HT1080 (cell line): Measurements from ENCODE around the gene CCL3. TPM values are rescaled to one million over a fixed set of nuclear protein-coding genes. Genes with fewer than 3 reads are reported as not detected.
"Not testable (repeated sequence)": the region's sequence is repeated elsewhere in the genome, so short reads cannot be mapped to it uniquely, and the experiment has no call there.

Experiments used
- DNase-seq: peaks from one replicate; pipeline ENCODE4 v3.0.0-alpha.2; 2015; ENCODE audit warnings: low read depth
- total RNA-seq: library from RNA; depleted of rRNA; stranded (reverse); fragments of >200 nt; shearing (Covaris generic); gene quantifications from 2 replicates; pipeline ENCODE4 v1.2.3, GENCODE V29; 2014

Gene CCL3
- total RNA-seq, 1 experiment from 2014 or later: not detected

DNA sequence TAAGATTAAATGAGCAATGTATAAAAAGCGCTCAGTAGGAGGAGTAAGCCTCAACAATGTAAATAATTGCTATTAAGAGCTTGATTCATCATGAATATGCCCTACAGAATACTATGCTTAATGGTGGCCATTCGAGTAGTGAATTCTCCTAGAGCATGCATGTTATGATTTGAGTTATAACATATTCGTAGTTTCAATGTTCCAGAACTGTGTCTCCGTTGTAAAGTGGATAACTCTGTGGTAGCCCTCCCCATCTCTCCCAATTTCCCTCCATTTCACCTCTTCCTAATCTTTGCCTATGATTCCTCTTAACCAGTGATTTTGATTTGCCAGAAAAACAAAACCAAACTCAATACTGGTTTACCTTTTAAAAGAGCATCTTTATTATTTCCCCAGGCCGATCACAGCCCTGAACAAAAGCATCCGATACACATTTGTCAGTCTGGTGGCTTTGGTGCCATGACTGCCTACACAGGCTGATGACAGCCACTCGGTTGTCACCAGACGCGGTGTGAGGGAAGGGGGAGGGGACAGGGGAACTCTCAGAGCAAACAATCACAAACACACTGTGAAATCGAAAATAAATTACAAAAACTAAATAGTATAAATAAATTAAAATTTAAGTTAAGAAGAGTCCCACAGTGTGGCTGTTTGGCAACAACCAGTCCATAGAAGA lies 1.9 kb downstream of the CCL3 start:
- DNase-seq: not testable (repeated sequence)

DNA sequence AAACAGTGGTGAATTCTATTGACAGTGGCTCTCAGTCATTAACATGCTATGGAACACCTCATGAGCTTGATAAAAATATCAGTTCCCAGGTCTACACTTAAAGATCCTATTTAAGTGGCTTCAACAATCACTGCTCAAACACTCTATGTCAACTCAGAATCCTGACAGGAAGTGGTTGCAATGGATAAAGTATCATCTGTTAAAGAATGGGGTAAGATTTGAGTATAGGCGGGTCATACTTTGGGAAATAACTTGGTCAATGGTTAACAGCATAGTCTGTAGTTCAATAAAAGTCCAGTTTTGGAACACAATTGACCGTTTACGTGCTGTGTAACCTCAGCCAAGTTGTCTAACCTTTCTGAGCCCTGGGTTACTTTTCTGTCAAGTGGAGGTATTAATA lies 2.5 kb downstream of the CCL3 start:
- DNase-seq: not testable (repeated sequence)

DNA sequence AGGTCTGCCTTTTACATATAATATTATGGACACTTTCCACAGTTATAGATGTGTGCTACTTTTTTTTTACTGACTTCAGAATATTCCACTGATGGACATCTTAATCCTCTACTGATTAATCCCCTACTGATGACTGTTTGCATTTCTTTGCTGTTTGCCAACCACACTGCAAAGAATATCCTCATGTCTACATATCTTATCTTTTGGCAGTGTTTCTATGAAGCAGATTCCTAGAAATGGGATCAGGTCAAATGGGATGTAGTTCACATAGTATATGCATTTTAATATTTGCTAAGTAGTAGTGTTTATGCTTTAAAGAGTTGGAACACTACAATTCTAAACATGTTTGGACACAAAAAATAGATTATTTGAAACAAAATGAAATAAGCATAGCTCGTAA lies 3.2 kb downstream of the CCL3 start:
- DNase-seq: no peak

DNA sequence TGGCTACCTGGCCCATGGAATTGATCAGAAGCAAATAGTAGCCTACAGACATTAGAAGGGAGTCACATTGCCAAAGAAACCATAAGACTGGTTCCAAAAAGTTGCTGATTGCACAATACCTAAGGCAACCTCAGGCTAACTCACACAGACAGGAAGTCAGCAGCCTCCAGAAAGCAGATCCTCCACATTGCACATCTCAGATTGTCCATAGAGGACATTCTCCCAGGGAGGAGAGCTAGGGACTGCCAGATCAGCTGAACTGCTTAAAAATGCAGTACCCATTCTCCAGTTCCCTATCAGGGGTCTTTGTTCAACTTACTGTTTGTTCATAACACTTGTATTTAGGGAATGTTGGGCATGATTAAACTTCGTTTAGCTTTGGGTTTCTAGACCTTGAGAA lies 4.2 kb downstream of the CCL3 start:
- peak; percentile 29 for DNase-seq

DNA sequence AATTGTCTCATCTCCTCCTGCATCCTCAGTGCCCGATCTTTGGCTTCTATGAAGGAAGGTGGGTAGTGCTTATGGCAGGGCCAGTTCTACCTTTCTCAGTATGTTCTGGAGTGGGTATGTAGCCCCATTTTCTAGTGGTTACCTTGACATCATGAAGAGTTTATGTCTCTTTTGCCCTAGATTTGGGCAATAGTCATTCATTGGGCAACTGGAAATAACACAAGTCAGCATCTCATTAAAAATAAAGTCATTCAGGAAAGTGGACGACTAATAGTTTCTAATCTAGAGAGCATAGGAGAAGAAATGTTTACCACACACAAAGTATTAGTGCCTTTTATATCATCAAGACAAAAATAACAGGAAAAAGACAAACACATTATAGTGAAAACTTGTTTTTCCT lies 6.3 kb downstream of the CCL3 start:
- not testable (repeated sequence) for DNase-seq

DNA sequence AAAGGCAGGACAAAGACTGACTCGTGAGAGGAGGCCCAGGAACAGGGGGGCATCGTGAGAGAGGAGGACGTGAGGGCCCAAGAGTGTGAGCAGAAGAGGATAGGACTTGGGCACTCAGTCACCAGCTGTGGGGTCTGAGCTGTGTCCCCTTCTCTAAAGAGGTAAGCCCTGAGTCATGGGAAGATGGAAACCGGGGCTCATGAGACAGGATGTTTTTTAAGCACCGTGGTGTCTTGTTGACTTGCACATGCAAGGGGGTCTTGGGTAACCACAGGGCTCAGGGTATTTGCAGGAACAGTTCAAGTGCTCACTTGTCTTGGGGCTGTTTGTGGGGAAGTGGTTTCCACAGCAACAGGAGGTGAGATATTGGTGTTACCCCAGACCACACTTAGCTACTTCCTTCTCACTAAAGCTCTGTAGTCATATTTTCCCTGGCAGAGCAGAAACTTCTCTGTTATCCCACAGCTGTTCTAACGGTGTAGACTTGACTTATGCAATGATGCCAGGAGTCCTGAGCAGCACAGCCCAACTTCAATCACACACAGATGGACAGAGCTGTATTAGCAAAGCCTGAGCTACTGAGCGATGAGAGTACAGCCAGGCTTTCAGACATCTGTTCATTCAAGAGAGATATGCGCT lies 7.3 kb downstream of the CCL3 start:
- DNase-seq: not testable (repeated sequence)

DNA sequence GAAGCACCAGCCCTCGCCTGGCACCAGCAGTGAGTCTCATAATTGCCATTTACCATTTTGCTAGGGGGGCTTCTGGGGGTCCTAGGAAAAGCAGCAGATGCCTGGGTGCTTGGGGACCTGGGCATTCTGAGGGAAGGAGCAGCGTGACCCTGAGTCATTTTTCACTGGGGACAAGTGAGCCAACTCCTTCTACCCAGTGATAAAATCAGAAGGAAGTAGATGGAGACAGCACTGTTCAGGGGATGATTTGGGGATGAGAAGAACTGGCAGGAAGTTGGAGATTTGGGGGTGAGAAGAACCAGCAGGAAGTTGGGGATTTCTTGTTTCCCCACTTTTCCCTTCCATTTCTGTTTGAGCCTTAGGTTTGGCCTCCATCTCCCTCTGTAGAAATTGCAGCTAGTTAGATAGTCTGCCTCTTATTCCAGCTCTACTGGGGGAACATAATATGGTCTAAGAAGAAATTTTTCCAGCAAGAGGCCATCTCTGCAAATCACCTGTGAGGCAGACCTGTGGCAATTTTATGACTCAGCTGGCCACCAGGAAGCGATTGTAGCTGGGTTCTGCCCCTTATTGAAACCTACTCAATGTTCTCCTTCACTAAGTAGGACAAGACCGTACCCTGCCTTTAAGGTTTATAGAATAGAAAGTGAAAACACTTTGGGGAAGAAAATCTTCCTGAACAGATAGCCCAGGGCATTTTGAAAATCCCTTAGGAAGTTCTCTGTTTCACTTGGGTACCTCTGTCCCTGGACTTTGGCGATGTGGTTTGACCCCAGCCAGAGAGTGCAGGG lies 8.1 kb downstream of the CCL3 start:
- DNase-seq: not testable (repeated sequence)

DNA sequence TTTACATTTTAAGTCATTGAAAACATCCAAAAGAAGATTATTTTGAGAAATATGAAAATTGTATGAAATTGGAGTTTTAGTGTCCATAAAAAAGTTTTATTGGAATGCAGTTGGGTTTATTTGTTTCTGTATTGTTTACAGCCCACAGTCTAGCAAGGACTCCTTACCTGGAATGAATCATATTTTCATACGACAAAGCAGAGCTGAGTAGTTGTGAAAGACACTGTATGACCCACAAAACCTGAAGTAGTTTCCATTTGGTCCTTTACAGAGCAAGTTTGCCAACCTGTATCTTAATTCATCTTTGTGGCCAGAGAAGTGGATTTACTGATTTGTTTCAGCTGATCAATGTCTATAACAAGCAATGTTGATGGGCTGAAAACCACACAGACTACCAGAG lies 15.6 kb downstream of the CCL3 start:
- no peak for DNase-seq

DNA sequence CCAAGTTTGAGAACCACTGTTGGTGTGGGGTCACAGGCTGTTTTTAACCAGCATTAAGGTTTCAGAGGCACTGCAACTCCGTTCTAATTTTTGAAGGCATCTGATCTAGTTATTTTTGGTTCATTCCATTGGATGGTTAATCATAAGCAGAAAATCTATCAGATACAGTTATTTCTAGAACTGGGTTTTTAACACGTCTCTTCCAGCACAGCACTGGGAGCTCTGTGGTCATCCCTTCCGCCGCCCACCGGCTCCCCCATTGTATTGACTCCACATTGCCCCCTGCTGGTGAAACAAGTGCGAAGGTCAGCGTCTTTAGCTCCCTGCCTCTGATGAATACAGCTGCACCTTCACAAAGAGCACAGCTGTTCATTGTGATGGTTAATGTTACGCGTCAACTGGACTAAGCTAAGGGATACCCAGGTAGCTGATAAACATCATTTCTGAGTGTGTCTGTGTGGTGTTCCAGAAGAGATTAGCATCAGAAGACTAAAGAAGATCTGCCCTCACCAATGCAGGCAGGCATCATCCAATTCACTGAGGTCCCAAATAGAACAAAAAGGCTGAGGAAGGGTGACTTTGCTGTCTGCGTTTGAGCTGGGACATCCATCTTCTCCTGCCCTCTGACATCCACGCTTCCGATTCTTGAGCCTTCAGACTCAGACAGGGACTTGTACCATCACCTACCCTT lies 17.4 kb downstream of the CCL3 start:
- peak; percentile 31 for DNase-seq

DNA sequence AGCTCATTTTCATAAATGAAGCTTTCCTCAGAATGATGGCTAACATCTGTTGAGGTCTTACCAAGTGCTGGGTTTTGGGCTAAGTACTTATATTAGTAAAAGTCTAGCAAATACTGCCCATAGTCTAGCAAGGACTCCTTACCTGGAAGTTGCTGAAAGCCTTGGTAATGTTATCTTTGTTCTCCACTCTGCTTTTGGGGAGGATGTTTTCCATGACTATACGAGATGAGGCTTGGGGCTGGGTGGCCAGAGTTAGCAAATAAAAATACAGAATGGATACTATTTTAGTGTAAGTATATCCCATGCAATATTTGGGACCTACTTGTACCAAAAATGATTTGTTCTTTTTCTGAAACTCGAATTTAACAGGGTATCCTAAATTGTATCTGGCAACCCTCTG lies 18.2 kb downstream of the CCL3 start:
- DNase-seq: no peak

DNA sequence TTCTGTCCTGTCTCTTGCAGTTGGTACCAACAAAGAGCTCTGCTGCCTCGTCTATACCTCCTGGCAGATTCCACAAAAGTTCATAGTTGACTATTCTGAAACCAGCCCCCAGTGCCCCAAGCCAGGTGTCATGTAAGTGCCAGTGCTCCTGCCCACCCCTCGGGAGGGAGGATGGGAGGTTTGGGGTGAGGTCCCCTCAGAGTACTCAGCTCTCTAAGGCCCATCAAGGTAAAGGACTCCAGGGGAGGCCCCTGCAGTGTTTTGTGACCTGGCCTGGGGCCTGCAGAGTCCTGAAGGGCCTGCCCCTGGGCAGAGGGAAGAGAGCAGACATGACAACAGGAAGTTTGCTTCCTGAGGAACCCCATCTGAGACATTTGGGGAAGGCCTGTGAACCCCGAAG lies 19.5 kb downstream of the CCL3 start:
- no peak for DNase-seq

DNA sequence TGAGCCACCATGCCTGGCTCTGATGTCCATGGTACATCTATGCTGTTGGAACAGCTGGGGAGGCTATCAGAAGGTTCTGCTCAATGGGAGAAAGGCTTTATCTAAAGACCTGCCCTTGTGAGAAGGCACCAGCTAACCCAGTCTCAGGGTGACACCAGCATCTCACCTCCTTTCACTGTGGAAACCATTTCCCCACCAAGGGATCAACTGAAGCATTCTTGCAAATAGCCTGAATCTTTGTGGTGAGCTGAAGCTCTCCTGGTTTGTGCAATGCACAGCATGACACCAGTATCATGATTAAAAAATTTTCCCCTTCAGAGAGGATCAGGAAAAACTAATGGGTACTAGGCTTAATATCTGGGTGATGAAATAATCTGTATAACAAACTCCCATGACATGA lies 20.8 kb downstream of the CCL3 start:
- DNase-seq: no peak

DNA sequence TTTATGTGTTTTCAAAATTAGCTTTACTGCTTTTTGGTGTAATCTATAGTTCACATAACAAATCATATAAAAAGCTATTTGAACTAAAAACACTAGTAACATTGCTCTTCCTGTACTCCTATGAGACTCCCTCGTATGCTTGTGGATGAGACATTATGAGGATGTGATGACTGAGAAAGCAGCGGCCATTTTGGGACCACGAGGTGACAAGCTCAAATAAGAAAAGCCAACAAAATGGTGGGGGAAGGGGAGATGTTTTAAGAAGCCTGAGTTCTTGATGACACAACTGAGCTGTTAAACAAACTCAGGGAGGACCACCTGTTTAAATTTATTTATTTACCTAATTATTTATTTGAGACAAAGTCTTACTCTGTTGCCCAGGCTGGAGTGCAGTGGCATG lies 21.4 kb downstream of the CCL3 start:
- DNase-seq: peak; percentile 22

DNA sequence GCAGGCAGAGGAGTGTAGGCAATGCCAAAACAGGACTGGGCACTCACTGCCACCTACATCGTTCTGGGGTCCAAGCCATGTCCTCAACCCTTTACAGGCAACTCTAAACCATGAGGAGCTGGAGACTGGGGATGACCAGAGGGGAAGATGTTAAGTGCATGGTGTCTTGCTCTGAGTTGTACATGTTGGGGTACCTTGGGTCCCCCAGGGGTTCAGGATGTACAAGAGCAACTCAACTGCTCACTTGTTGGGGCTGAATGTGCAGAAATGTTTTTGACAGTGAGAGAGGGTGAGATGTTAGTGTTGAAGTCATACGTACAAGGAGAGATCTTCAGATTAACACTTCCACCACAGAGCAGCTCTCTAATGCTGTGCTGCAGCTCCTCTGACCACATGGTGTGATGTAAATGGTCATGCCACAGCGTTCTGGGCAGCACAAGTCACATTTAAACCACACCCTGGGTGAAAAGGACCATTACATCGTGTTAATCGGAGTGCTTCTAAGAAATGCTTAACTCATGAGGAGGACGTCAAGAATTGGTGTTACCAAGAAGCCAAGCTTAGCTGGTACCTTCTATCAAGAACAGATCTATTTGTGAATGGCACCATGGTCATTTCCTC lies 23.5 kb downstream of the CCL3 start:
- no peak for DNase-seq

DNA sequence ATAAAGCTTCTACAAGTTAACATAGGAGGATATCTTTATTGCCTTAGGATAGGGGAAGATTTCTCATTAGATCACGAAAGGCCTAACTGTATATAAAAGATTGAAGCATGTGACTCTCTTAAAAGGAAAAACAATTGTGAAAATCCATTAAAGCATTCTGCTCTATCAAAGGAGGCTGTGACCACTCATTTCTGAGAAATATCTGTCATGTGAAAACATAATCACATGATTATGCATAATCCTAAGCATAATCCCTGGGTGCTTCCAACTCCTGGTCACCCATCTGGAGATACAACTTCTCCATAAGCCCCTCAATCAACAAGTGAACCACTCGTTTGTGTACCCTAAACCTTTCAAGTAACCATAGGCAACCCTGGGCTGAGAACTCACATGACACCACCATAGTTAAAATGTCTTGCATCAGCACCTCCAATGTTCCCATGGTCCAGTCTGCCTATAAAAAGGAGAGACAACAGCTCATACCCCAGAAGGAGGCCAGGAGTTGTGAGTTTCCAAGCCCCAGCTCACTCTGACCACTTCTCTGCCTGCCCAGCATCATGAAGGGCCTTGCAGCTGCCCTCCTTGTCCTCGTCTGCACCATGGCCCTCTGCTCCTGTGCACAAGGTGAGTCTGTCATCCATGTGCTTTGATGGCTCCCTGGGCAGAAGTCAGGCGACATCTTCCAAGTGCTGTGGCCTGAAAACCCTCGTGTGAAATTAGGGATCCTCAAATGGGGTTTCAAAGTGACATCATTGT lies 26.0 kb downstream of the CCL3 start, which contains the start of gene CCL18:
Gene CCL18, plus strand, starts transcription at position 487 of the 756 bp plus-strand sequence. Its CDS starts 71 bp downstream, at position 558.
- no peak for DNase-seq

DNA sequence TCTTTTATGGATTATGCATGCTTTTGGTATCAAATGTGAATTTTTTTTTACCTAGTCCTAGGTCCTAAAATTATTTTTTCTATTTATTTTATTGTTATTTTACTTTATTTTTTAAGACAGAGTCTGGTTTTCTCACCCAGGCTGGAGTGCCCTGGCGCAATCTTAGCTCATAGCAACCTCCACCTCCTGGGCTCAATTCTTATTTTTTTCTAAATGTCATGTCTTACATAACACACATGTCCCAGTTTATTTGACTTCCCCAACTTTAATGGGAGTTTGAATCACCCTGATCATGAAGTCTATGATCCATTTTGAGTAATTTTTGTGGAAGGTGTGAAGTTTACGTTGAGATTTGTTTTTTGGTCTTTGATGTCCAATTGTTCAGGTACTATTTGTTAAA lies 29.1 kb downstream of the CCL3 start:
- no peak for DNase-seq

DNA sequence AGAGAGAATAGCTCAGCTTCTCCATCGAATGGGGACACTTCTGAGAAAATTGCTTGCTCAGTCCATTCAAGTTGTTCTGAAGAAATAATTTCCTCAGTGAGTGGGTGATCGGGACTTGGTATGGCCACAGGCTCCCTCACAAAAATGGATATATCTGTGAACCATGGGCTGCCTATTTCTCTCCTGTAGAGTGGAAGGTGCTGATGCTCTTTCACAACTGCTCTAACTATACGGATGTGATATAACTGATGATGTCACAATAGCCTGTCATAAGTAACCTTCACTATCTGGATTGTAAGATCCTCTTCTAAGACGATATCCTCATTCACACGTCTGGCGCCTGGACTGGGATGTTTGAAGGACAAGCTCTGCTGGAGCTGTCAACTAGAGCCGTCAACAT lies 30.5 kb downstream of the CCL3 start:
- DNase-seq: no peak

DNA sequence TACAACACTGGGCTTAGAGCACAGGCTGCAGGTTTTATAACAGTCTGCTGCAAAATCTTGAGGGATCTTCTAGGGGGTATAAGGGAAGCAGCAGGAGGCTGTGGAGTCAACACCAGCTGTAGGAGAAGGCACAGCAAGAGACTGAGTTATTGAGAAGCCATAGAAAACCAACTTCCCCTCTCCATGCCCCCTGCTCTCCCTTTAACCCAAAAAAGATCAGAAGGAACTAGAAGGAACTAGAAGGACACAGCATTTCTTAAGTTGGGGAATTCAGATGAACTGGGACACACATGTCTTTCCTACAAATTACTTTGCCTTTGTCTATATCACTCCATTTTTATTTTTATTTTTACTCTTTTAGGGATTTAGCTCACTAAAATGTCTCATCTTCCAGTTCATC lies 32.0 kb downstream of the CCL3 start:
- no peak for DNase-seq

DNA sequence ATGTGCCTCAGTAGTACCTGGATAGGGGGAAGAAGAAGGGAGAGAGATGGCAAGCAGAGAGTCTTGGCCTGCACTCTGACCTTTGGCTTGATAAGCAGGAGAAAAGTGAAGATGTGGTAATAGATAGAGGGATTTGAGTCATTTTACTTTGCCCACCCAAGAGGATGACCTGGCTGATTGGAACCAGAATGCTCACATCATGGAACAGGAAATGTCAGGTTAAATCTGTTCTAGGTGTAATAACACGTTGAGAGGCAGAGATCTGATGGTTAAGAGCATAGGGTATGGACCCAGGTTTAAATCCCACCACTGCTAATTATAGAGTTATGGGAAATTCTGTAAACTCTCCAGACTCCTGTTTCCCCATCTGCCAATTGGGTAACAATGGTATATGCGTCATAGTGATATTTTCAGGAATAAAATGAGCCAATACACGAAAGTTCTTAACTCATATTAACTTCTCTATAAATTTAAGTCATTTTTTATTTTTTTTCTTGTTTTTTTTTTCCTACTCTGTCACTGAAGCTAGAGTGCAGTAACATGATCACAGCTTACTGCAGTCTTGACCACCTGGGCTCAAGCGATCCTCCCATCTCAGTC lies 33.9 kb downstream of the CCL3 start:
- no peak for DNase-seq

DNA sequence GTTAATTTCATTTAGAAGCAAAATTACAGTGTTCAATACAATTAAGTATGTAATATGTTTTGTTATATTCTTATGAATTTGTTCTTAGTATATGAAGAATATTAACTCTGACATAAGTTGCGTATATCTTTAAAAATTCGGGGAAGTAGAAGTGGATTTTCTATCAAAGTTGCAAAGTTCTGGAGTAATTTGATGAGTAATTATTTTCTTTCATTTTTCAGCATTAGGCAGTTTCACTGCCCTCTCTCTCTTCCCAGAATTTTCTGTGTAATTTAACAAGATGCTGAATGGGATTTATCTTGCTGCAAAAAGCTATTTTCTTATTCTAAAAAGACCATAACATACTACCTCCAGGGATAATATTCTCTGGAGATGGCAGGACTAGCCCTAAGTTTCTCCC lies 34.8 kb downstream of the CCL3 start:
- no peak for DNase-seq
